ENCODE measurements around the gene MAST4. TPM values are rescaled to one million over a fixed set of nuclear protein-coding genes. Genes with fewer than 3 reads are reported as not detected.

Gene MAST4
- total and polyA plus RNA-seq, 2 of the 4 experiments (the other 2 are of a cell fraction): 4.8 to 6.8 TPM

DNA sequence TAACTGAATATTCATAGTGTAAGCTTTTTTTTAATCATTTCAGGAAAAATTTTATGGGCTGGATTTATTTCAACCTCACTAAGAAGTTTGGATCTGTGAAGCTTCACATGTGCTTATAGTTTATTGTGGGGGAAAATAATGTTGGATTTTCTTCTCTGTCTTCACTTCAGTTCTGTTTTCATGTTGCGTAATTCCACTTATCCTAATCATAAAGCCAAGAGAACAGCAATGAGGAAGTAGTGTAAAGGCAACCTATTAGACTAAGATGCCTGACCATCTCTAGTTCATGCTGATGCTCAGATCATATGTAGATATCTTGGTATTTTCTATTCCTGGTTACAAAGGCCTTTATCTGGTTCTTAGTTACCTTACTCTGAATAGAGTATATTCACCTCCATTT is 550.4 kb downstream of the MAST4 start:
- Histone ChIP-seq H3K14ac (replicated peaks; ENCODE audit: low read depth, low read length) (no peak overlapping the region), H3K56ac (ENCODE audit: extremely low read depth, insufficient read depth, low read length) (no peak overlapping the region), H3K4me3 (ENCODE audit: insufficient read depth, low read depth, low read length) (no peak overlapping the region), H4K8ac (ENCODE audit: low read depth in 2 of 2, low read length in 2 of 2) (no peak overlapping the region), H2BK120ac (ENCODE audit: low read depth, low read length) (no peak overlapping the region), H3K9me3 (ENCODE audit: control insufficient read depth, insufficient read depth, low read length) (no peaks in the 10 kb centered on the region), H2AK9ac (replicated peaks; ENCODE audit: low read depth, low read length, poor library complexity) (no peak overlapping the region), H2BK15ac (ENCODE audit: low read depth, low read length) (no peak overlapping the region), H3K9ac (ENCODE audit: low read depth, low read length) (no peak overlapping the region), H3K9me1 (ENCODE audit: insufficient read depth, low read length) (peaks cover 8% of the 10 kb centered on the region), H2AK5ac (ENCODE audit: low read depth, low read length) (no peak overlapping the region), H3K4me2 (ENCODE audit: low read depth, low read length) (no peak overlapping the region), H3K79me1 (ENCODE audit: low read depth in 1 of 2, low read length in 2 of 2) (no peaks in the 10 kb centered on the region), H3K4me1 (ENCODE audit: control insufficient read depth, insufficient read depth, low read length) (peaks cover 2% of the 10 kb centered on the region; the same call in 1 of the 2 replicates), H3K27me3 (ENCODE audit: control insufficient read depth, insufficient read depth, low read length) (no peaks in the 10 kb centered on the region), H2AFZ (replicated peaks; ENCODE audit: low read length, poor library complexity) (no peak overlapping the region), H3K36me3 (ENCODE audit: control insufficient read depth, insufficient read depth, low read length) (peaks cover 17% of the 10 kb centered on the region), H3K23ac (ENCODE audit: low read depth, low read length) (no peak overlapping the region), H2BK5ac (ENCODE audit: low read depth, low read length, poor library complexity, severe bottlenecking) (no peak overlapping the region), H4K20me1 (ENCODE audit: insufficient read depth, low read length) (no peaks in the 10 kb centered on the region), H4K91ac (ENCODE audit: insufficient read depth, low read depth, low read length) (no peak overlapping the region), H3K27ac (ENCODE audit: insufficient read depth, low read length) (no peak overlapping the region), H2BK20ac (ENCODE audit: low read depth, low read length) (no peak overlapping the region), H4K5ac (ENCODE audit: low read depth, low read length) (no peak overlapping the region), H3K18ac (ENCODE audit: low read depth, low read length) (no peak overlapping the region), H3K4ac (ENCODE audit: low read depth, low read length) (no peak overlapping the region)
- intact Hi-C loops (cut with micrococcal nuclease) (loop anchor here (5.0 kb wide), 1 partner anchor 284 kb away; no protein-coding TSS in a partner anchor), dilution Hi-C loops (cut with HindIII; ENCODE audit: low sequenced_read_pairs, unreplicated experiment) (no loop called here), in situ Hi-C loops (cut with MboI; ENCODE audit: low sequenced_read_pairs) (no loop called here)
- WGBS, 2 experiments (ENCODE audit: extremely low coverage in 2 of 2, insufficient read length in 1 of 2): no CpG with 5 or more reads among the region's 1 CpG
- DNase-seq (peak; percentile 47), ATAC-seq (ENCODE audit: low read depth) (peak; percentile 40; the same call in 1 of the 2 replicates)
- BruUV-seq (replicated peaks): no TSS peak
- ChIA-PET POLR2A (ENCODE audit: unreplicated experiment) (no interaction called here), CTCF (interaction anchor here (1.5 kb wide), 1 partner anchor 10 kb away, joined by 3 read pairs; no protein-coding TSS in a partner anchor)
- no peak for TF ChIP-seq USF2 (IDR thresholded peaks at IDR 0.05; ENCODE audit: low read depth, low read length)
- TF ChIP-seq FOS (IDR thresholded peaks at IDR 0.05; ENCODE audit: low read depth, low read length): no peak
- TF ChIP-seq NFE2L2 (IDR thresholded peaks at IDR 0.05; ENCODE audit: low read depth, low read length): no peak
- TF ChIP-seq, protein P1, sequence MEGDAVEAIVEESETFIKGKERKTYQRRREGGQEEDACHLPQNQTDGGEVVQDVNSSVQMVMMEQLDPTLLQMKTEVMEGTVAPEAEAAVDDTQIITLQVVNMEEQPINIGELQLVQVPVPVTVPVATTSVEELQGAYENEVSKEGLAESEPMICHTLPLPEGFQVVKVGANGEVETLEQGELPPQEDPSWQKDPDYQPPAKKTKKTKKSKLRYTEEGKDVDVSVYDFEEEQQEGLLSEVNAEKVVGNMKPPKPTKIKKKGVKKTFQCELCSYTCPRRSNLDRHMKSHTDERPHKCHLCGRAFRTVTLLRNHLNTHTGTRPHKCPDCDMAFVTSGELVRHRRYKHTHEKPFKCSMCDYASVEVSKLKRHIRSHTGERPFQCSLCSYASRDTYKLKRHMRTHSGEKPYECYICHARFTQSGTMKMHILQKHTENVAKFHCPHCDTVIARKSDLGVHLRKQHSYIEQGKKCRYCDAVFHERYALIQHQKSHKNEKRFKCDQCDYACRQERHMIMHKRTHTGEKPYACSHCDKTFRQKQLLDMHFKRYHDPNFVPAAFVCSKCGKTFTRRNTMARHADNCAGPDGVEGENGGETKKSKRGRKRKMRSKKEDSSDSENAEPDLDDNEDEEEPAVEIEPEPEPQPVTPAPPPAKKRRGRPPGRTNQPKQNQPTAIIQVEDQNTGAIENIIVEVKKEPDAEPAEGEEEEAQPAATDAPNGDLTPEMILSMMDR (conservative IDR thresholded peaks at IDR 0.05; ENCODE audit: low read depth, low read length): no peak
- TF ChIP-seq CEBPB (IDR thresholded peaks at IDR 0.05; ENCODE audit: low read depth, low read length): peak; percentile 94
- no peak for TF ChIP-seq POLR2A (IDR thresholded peaks at IDR 0.05; ENCODE audit: low read depth, low read length)

Measured in IMR-90 (cell line).